SK-N-SH (cell line): ENCODE measurements around the gene TMEM97. TPM values are rescaled to one million over a fixed set of nuclear protein-coding genes. Genes with fewer than 3 reads are reported as not detected.
"Not testable (repeated sequence)": the region's sequence is repeated elsewhere in the genome, so short reads cannot be mapped to it uniquely, and the experiment has no call there.

ENCODE experiments used
- CTCF ChIA-PET: fragments of 300-600, 350-600 bp; formaldehyde crosslinking; extraction: SDS; loops from one replicate; lab custom pipeline; 2021; lab: Yijun Ruan, JAX
- POLR2A ChIA-PET: fragments of 350-600 bp; sonication (Branson Sonifier 250); formaldehyde crosslinking; extraction: SDS; loops from one replicate; lab custom pipeline; 2020; ENCODE audit warnings: antibody characterized with exemption, inconsistent platforms; lab: Yijun Ruan, JAX
- DNase-seq: peaks from one replicate; pipeline ENCODE4 v3.0.0; 2012
- H2AFZ ChIP-seq: fragments of 200-600 bp; sonication (generic); 2 replicates; pipeline ENCODE4 v1.8.1; 2016; ENCODE audit warnings: antibody characterized with exemption, mild to moderate bottlenecking, low read depth
- H3F3A ChIP-seq: fragments of 200-600 bp; sonication (generic); replicated peaks from 2 replicates; pipeline ENCODE3; 2016; ENCODE audit warnings: antibody characterized with exemption, mild to moderate bottlenecking; ENCODE audit not compliant: insufficient read depth
- H3K27ac ChIP-seq, 2 experiments: fragments of 200-500 bp in 1 of 2; fragments of 200-600 bp in 1 of 2; sonication (Bioruptor generic) in 1 of 2; sonication (generic), shearing (Covaris generic) in 1 of 2; 2 replicates each; pipeline versions ENCODE4 v1.5.1 to v1.6.1; 2014 to 2016; ENCODE audit warnings: low read depth in 2 of 2, inconsistent platforms in 1 of 2, low read length in 1 of 2, mild to moderate bottlenecking in 1 of 2, mixed read lengths in 1 of 2
- H3K27me3 ChIP-seq: fragments of 200-600 bp; sonication (generic), shearing (Covaris generic); 2 replicates; pipeline ENCODE4 v1.6.1; 2016; ENCODE audit warnings: mixed run types; ENCODE audit not compliant: insufficient read depth
- H3K36me3 ChIP-seq, 2 experiments: fragments of 200-500 bp in 1 of 2; fragments of 200-600 bp in 1 of 2; sonication (Bioruptor generic) in 1 of 2; sonication (generic) in 1 of 2; replicated peaks in 1 of 2; 2 replicates each; pipeline versions ENCODE3 to v1.5.1; 2014 to 2016; ENCODE audit warnings: low read length in 1 of 2, mild to moderate bottlenecking in 1 of 2; ENCODE audit not compliant: insufficient read depth in 2 of 2, control insufficient read depth in 1 of 2
- H3K4me1 ChIP-seq, 2 experiments: fragments of 200-500 bp in 1 of 2; fragments of 200-600 bp in 1 of 2; sonication (Bioruptor generic) in 1 of 2; sonication (generic), shearing (Covaris generic) in 1 of 2; 2 replicates each; pipeline versions ENCODE4 v1.5.1 to v1.6.1; 2014 to 2016; ENCODE audit warnings: low read depth in 1 of 2, low read length in 1 of 2, mixed run types in 1 of 2; ENCODE audit not compliant: insufficient read depth in 2 of 2, control insufficient read depth in 1 of 2
- H3K4me2 ChIP-seq: fragments of 200-600 bp; sonication (generic), shearing (Covaris generic); 2 replicates; pipeline ENCODE4 v1.6.1; 2017; ENCODE audit warnings: mixed run types
- H3K4me3 ChIP-seq, 2 experiments: fragments of 200-500 bp in 1 of 2; fragments of 200-600 bp in 1 of 2; sonication (Bioruptor generic) in 1 of 2; sonication (generic), shearing (Covaris generic) in 1 of 2; 2 replicates each; pipeline versions ENCODE4 v1.5.1 to v1.8.1; 2014 to 2016; ENCODE audit warnings: low read depth in 2 of 2, inconsistent platforms in 1 of 2, low read length in 1 of 2, mild to moderate bottlenecking in 1 of 2, mixed read lengths in 1 of 2, moderate library complexity in 1 of 2
- H3K79me2 ChIP-seq: fragments of 200-600 bp; sonication (generic); 2 replicates; pipeline ENCODE4 v1.8.1; 2017; ENCODE audit warnings: mild to moderate bottlenecking; ENCODE audit not compliant: insufficient read depth
- H3K9ac ChIP-seq: fragments of 200-600 bp; sonication (generic); 2 replicates; pipeline ENCODE4 v1.6.1; 2017; ENCODE audit warnings: mixed run types
- H3K9me2 ChIP-seq: fragments of 200-600 bp; sonication (generic); 2 replicates; pipeline ENCODE4 v1.6.1; 2017; ENCODE audit warnings: mixed run types
- H3K9me3 ChIP-seq: fragments of 200-600 bp; sonication (generic); 2 replicates; pipeline ENCODE4 v1.6.1; 2017; ENCODE audit warnings: mixed run types, mild to moderate bottlenecking, moderate library complexity
- H4K20me1 ChIP-seq: fragments of 200-600 bp; sonication (generic); 2 replicates; pipeline ENCODE4 v1.6.1; 2017; ENCODE audit warnings: mild to moderate bottlenecking, mixed run types; ENCODE audit not compliant: insufficient read depth
- RXRA ChIP-seq: IDR thresholded peaks from 2 replicates; pipeline ENCODE4 v1.4.0; 2012; ENCODE audit warnings: low read depth, mild to moderate bottlenecking, borderline replicate concordance
- WGBS: methylation state at CpG from one replicate; pipeline ENCODE4 v1.1.6; 2017; ENCODE audit warnings: low lambda C conversion rate; 5-methylcytosine and 5-hydroxymethylcytosine counted together
- polyA plus RNA-seq, 3 experiments: library from polyadenylated mRNA; depleted of rRNA; stranded (reverse); fragments of >200 nt; gene quantifications; 2 replicates each; pipeline ENCODE4 v1.2.3, GENCODE V29; 2012
- TF ChIP-seq, protein P1 (sequence below): fragments of 150-350 bp; IDR thresholded peaks from 2 replicates; pipeline ENCODE4 v1.6.1; 2016; ENCODE audit warnings: mild to moderate bottlenecking, low read depth, low read length

Gene TMEM97
- polyA plus RNA-seq, 1 of the 3 experiments (the other 2 are of a cell fraction): 8.6 TPM

DNA sequence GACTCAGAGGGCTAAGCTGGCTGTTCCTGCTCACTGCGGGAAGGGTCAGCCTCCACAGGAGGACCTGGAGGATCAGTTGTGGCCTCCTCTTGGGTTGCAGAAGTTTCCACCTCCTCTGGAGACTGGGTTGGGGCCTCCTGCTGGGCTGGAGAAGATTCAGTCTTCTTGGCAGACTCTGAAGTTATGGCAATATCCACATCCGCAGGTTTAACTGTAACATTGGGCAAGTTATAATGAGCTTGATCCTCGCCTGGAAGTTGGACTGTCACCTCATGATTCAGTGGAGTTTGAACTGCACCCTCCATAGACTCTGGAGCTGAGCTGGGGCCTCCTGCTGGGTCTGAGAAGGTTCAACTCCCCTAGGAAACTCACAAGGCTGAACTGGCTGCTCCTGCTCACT is 47.6 kb upstream of the TMEM97 start:
- Histone ChIP-seq H3K36me3 (no peaks in the 10 kb centered on the region), H3K79me2 (no peaks in the 10 kb centered on the region), H3K9ac (no peak overlapping the region), H3K4me3 (no peak overlapping the region), H3K9me3 (no peaks in the 10 kb centered on the region), H3K27me3 (peaks cover 11% of the 10 kb centered on the region; the same call in 1 of the 2 replicates), H3K4me1 (no peaks in the 10 kb centered on the region; a peak in 1 of 4 replicates), H3K4me2 (no peak overlapping the region), H3F3A (no peaks in the 10 kb centered on the region), H4K20me1 (no peaks in the 10 kb centered on the region), H3K27ac (no peak overlapping the region), H3K9me2 (no peaks in the 10 kb centered on the region), H2AFZ (no peak overlapping the region)
- ChIA-PET CTCF (interaction anchor here (1.2 to 5.0 kb wide), 3 partner anchors 20 to 466 kb away, joined by 3 to 18 read pairs (median 6); no protein-coding TSS in a partner anchor), POLR2A (no interaction called here)
- TF ChIP-seq RXRA: no peak
- WGBS: 100% methylated on average over 2 of the region's 3 CpGs
- no peak for DNase-seq

DNA sequence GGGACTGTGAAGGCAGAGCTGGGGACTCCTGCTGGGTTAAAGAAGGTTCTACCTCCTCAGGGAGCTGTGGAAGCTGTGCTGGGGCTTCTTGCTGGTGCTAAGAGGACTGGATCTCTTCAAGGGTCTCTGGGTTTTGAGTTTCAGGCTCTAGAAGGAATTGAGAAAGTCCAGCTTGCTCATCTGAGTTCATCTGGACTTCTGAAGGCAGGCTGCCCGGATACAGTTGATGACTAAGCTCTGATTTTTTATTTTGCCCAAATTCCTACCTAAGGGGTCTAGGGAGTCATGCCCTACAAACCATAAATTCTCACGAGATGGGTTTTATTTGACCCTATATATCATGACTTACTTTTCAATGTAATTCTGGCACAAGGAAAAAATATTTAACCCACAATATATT is 46.8 kb upstream of the TMEM97 start:
- Histone ChIP-seq H3K79me2 (no peaks in the 10 kb centered on the region), H3F3A (no peaks in the 10 kb centered on the region), H4K20me1 (no peaks in the 10 kb centered on the region), H3K9me2 (no peaks in the 10 kb centered on the region), H3K27me3 (peaks cover 11% of the 10 kb centered on the region; the same call in 1 of the 2 replicates), H3K9ac (no peak overlapping the region), H3K9me3 (no peaks in the 10 kb centered on the region), H3K4me1 (no peaks in the 10 kb centered on the region; a peak in 1 of 4 replicates), H3K4me2 (no peak overlapping the region), H3K4me3 (no peak overlapping the region), H3K27ac (no peak overlapping the region), H2AFZ (no peak overlapping the region), H3K36me3 (no peaks in the 10 kb centered on the region)
- 16% methylated on average over 2 of the region's 2 CpGs for WGBS
- no peak for DNase-seq
- ChIA-PET CTCF (interaction anchor here (1.2 to 5.0 kb wide), 3 partner anchors 20 to 467 kb away, joined by 3 to 18 read pairs (median 6); no protein-coding TSS in a partner anchor), POLR2A (no interaction called here)
- TF ChIP-seq, protein P1, sequence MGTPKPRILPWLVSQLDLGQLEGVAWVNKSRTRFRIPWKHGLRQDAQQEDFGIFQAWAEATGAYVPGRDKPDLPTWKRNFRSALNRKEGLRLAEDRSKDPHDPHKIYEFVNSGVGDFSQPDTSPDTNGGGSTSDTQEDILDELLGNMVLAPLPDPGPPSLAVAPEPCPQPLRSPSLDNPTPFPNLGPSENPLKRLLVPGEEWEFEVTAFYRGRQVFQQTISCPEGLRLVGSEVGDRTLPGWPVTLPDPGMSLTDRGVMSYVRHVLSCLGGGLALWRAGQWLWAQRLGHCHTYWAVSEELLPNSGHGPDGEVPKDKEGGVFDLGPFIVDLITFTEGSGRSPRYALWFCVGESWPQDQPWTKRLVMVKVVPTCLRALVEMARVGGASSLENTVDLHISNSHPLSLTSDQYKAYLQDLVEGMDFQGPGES: no peak

DNA sequence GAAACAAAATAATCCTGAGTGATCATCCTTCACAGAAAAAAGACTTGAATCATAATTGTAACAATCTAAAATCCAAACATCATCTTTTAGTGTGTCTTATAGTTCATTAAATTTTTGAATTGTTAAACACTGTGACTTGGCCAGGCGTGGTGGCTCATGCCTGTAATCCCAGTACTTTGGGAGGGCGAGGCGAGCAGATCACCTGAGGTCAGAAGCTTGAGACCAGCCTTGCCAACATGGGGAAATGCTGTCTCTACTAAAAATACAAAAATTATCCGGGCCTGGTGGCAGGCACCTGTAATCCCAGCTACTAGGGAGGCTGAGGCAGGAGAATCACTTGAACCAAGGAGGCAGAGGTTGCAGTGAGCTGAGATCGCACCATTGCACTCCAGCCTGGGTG is 45.7 kb upstream of the TMEM97 start:
- H3K27me3 ChIP-seq: peaks cover 11% of the 10 kb centered on the region; the same call in 1 of the 2 replicates
- H3K36me3 ChIP-seq, H3K4me3 ChIP-seq, H3K4me2 ChIP-seq, POLR2A ChIA-PET, H3F3A ChIP-seq, H4K20me1 ChIP-seq, H3K9me2 ChIP-seq, H3K27ac ChIP-seq, H3K4me1 ChIP-seq, H3K79me2 ChIP-seq, DNase-seq, H3K9me3 ChIP-seq, H2AFZ ChIP-seq, H3K9ac ChIP-seq: not testable (repeated sequence)
- WGBS: 66% methylated on average over 5 of the region's 5 CpGs
- CTCF ChIA-PET: interaction anchor here (4.9 kb wide), 1 partner anchor 22 kb away, joined by 16 read pairs; no protein-coding TSS in a partner anchor
